Tibial artery (tissue), 4 donors: Measurements from ENCODE around the gene FAR2.
"Not testable (repeated sequence)": the region's sequence is repeated elsewhere in the genome, so short reads cannot be mapped to it uniquely, and the experiment has no call there.

Experiments used
- DNase-seq, 2 donors: peaks; one replicate each; pipeline ENCODE4 v3.0.0-alpha.2; 2019
- H3K27ac ChIP-seq, 2 donors: fragments of 200-600 bp; sonication (generic) in 1 of 2; 1 replicate in 1 of 2; 2 replicates in 1 of 2; pipeline ENCODE4 v1.5.1; 2018 to 2019; ENCODE audit warnings: mild to moderate bottlenecking in 1 of 2
- H3K27me3 ChIP-seq, 2 donors: fragments of 200-600 bp; sonication (generic) in 1 of 2; one replicate each; pipeline versions ENCODE4 v1.5.1 to v1.6.0; 2016 to 2019
- H3K36me3 ChIP-seq, 3 donors: fragments of 200-600 bp; sonication (generic) in 2 of 3; one replicate each; pipeline ENCODE4 v1.5.1; 2016 to 2019; ENCODE audit warnings: mild to moderate bottlenecking in 2 of 3
- H3K4me1 ChIP-seq, 4 donors: fragments of 200-600 bp; sonication (generic) in 2 of 4; 1 replicate in 3 of 4; 2 replicates in 1 of 4; pipeline ENCODE4 v1.5.1; 2016 to 2019
- H3K4me3 ChIP-seq, 2 donors: fragments of 200-600 bp; sonication (generic) in 1 of 2; 1 replicate in 1 of 2; 2 replicates in 1 of 2; pipeline ENCODE4 v1.5.1; 2018 to 2019; ENCODE audit warnings: mild to moderate bottlenecking in 2 of 2
- H3K9me3 ChIP-seq, 3 donors: fragments of 200-600 bp; sonication (generic) in 1 of 3; one replicate each; pipeline ENCODE4 v1.5.1; 2016 to 2019
- intact Hi-C: fragments of 100-400 bp; cut with DNase I; formaldehyde crosslinking; loops from one replicate; pipeline ENCODE4 v1.15.0; 2023; ENCODE audit warnings: low total_unique reads
- TF ChIP-seq, protein P1 (sequence below), 2 experiments: fragments of 200-600 bp in 1 of 2; fragments of 450-650 bp in 1 of 2; IDR thresholded peaks; one replicate each; pipeline ENCODE4 v1.5.1; 2017 to 2019; ENCODE audit warnings: antibody characterized with exemption in 2 of 2, mild to moderate bottlenecking in 1 of 2, moderate library complexity in 1 of 2

The FAR2 gene

DNA sequence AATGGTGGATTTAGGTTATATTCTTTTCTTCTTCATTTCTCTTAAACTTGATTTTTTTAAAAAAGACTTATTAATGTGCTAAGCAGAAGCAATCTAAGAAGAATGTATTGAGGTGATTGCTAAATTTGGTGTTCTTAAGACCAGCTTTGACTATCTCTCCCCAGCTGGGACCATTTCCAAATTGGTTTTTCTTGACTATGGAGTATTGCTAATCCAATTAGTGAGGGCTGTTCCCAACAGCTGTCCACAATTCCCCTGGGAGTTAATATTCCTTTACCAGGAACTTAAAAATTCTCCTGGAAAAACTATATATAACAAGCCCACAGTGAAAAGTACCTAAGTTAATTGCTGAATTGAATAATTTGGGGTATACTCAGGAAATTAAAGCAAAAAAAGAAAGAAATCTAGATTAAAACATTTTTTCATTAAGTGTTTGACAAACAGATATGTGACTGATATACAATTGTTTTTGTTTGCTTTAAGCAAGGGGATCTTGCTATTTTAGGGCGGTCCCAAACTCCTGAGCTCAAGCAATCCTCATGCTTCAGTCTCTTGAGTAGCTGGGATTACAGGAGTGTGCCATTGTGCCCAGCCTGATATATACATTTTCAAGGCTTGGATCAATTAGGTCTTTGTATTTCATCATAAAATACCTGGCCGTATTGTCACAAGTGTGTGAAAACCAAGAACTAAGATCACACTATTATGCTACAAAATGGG lies 105.0 kb downstream of the FAR2 start:
- Histone ChIP-seq H3K36me3 (no peaks in the 10 kb centered on the region), H3K27ac (no peak overlapping the region), H3K27me3 (no peaks in the 10 kb centered on the region), H3K9me3 (no peaks in the 10 kb centered on the region), H3K4me1 (no peaks in the 10 kb centered on the region), H3K4me3 (no peak overlapping the region)
- TF ChIP-seq, protein P1, sequence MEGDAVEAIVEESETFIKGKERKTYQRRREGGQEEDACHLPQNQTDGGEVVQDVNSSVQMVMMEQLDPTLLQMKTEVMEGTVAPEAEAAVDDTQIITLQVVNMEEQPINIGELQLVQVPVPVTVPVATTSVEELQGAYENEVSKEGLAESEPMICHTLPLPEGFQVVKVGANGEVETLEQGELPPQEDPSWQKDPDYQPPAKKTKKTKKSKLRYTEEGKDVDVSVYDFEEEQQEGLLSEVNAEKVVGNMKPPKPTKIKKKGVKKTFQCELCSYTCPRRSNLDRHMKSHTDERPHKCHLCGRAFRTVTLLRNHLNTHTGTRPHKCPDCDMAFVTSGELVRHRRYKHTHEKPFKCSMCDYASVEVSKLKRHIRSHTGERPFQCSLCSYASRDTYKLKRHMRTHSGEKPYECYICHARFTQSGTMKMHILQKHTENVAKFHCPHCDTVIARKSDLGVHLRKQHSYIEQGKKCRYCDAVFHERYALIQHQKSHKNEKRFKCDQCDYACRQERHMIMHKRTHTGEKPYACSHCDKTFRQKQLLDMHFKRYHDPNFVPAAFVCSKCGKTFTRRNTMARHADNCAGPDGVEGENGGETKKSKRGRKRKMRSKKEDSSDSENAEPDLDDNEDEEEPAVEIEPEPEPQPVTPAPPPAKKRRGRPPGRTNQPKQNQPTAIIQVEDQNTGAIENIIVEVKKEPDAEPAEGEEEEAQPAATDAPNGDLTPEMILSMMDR (IDR thresholded peaks at IDR 0.05), result no peak
- DNase-seq, result no peak
- intact Hi-C loops, result no loop called here

DNA sequence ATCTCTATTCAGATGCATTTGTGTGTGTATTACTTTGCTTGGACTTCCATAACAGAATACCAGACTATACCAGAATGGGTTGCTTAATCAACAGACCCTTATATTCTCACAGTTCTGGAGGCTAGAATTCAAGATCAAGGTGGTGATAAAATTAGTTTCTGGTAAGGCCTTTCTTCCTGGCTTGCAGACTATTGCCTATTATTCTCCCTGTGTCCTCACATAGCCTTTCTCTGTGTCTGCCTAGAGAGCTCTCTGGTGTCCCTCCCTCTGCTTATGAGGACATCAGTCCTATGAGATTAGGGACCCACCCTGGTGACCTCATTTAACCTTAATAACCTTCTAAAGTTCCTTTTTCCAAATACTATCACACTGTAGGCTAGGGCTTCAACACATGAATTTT lies 106.0 kb downstream of the FAR2 start:
- intact Hi-C loops, result no loop called here
- Histone ChIP-seq H3K27me3 (no peaks in the 10 kb centered on the region), H3K27ac (no peak overlapping the region), H3K9me3 (no peaks in the 10 kb centered on the region), H3K36me3 (no peaks in the 10 kb centered on the region), H3K4me3 (no peak overlapping the region), H3K4me1 (no peaks in the 10 kb centered on the region)
- DNase-seq, result no peak
- TF ChIP-seq, protein P1 (IDR thresholded peaks at IDR 0.05), result no peak

DNA sequence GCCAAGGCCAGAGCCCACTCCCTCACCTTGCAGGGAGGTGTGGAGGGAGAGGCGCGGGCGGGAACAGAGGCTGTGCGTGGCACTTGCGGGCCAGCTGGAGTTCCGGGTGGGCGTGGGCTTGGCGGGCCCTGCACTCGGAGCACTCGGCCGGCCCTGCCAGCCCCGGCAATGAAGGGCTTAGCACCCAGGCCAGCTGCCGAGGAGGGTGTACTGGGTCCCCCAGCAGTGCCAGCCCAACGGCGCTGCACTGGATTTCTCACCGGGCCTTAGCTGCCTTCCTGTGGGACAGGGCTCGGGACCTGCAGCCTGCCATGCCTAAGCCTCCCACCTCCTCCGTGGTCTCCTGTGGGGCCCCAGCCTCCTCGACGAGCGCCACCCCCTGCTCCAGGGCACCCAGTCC lies 107.5 kb downstream of the FAR2 start:
- Histone ChIP-seq H3K4me3 (no peak overlapping the region), H3K27ac (no peak overlapping the region), H3K36me3 (no peaks in the 10 kb centered on the region), H3K4me1 (no peaks in the 10 kb centered on the region), H3K27me3 (no peaks in the 10 kb centered on the region), H3K9me3 (no peaks in the 10 kb centered on the region)
- intact Hi-C loops, result no loop called here
- DNase-seq, result no peak
- TF ChIP-seq, protein P1 (IDR thresholded peaks at IDR 0.05), result no peak

DNA sequence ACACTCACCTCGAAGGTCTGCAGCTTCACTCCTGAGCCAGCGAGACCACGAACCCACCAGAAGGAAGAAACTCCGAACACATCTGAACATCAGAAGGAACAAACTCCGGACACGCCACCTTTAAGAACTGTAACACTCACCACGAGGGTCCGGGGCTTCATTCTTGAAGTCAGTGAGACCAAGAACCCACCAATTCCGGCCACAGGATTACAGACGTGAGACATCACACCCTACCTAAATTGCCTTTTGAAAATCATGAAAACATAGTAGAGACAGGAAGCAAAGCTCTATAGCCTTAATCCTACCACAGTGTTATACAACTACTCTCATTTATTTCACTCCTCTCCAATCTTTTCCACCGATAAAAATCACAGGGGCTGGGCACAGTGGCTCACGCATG lies 108.6 kb downstream of the FAR2 start:
- H3K27ac ChIP-seq, H3K4me1 ChIP-seq, DNase-seq, H3K4me3 ChIP-seq, H3K9me3 ChIP-seq, H3K27me3 ChIP-seq, intact Hi-C loops, H3K36me3 ChIP-seq: not testable (repeated sequence)

DNA sequence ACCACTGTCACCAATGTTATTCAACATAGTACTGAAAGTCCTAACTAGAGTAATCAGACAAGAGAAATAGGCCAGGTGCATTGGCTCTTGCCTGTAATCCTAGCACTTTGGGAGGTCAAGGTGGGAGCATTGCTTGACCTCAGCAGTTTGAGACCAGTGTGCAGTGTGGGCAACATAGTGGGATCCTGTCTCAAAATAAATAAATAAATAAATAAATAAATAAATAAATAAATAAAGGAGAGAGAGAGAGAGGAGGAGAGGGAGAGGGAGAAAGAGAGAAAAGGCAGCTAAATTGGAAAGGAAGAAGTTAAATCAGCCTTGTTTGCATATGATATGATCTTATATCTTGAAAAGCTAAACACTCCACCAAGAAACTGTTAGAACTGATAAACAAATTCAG lies 115.3 kb downstream of the FAR2 start:
- Histone ChIP-seq H3K9me3 (no peaks in the 10 kb centered on the region), H3K27ac (no peak overlapping the region), H3K4me1 (no peaks in the 10 kb centered on the region), H3K36me3 (no peaks in the 10 kb centered on the region), H3K4me3 (no peak overlapping the region), H3K27me3 (no peaks in the 10 kb centered on the region)
- no peak for DNase-seq
- TF ChIP-seq, protein P1 (IDR thresholded peaks at IDR 0.05), result no peak
- intact Hi-C loops, result no loop called here

DNA sequence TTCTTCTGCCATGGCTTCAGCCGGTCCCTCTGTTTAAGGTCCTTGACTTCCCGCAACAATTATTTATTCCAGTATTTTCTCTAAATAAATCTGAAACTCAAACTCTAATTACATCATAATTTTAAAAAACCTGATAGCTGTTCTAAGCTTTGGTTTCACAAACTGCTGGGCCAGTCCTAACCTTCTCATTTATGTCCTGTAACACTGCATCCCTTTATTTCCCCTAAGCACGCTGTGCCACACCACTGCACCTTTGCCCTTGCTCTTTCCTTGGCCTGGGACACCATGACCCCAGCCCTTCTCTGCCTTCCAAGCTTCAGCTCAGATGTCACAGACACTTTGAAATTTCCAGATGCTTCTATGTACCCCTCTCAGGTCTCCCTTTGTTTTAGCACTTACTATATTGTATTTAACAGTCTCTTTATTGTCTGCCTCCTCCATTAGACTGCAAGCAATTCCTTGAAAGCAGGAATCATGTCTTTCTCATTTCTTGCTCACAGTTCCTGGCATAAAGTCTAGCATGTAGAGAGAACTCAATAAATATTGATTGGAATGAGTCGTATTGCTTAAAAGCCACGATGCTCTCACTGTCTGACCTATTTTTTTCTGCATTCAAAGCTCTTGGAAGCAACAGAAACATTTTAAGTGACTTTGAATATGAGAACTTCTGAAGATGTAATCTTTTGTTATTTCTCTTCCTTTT lies 120.8 kb downstream of the FAR2 start:
- intact Hi-C loops, result no loop called here
- Histone ChIP-seq H3K27me3 (no peaks in the 10 kb centered on the region), H3K36me3 (no peaks in the 10 kb centered on the region), H3K4me3 (no peak overlapping the region), H3K9me3 (no peaks in the 10 kb centered on the region), H3K27ac (no peak overlapping the region), H3K4me1 (no peaks in the 10 kb centered on the region)
- TF ChIP-seq, protein P1 (IDR thresholded peaks at IDR 0.05), result no peak
- no peak for DNase-seq
